HuH-7 (cell line): Measurements from ENCODE around the gene RUSC1.
A peak's percentile ranks its signal among the peaks of the same experiment; 100 is the strongest.
"Not testable (repeated sequence)": the region's sequence is repeated elsewhere in the genome, so short reads cannot be mapped to it uniquely, and the experiment has no call there.

Experiments used
- DNase-seq: peaks from one replicate; pipeline ENCODE4 v3.0.0; 2011; ENCODE audit warnings: low spot score

The RUSC1 gene

DNA sequence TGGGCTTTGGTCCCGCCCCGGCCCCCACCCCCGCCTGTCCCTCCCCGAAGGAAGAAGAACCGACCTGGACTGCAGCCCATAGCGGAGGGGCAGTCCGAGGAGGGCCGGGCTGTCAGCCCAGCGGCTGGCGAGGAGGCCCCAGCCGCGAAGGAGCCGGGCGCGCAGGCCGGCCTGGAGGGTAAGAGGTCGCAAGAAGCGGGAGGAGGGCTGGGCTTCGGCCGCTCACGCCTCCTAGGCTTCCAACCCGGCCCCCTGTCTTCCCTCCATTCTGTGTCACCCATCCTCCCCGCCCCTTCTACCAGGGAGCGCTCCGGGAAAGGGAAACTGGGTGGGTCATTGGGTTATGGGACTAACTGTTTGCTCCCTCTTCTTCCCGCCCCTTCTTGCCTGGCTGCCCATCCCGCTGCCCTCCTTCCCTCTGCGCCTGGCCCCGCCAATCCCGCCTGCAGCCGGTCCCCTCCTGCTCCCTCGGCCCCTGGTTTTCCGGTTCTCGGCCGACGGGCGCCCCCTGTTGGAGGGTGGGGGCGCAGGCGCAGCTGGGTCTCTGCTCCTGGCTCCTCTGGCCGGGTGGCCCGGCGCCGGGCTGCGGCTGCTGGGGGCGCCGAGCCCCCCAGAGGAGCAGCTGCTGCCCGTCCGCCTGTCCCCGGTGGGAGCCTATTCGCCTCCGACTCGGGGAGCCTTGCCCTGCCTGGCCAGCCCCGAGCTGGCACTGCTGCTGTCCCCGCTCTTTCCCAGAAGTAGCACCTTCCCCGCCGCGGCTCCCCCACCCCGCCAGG is 2.4 kb downstream of the RUSC1 start:
- peak; percentile 98 for DNase-seq

GRCh38 chr1:155323729-155324036 is 3.0 kb downstream of the RUSC1 start:
- DNase-seq, result peak; percentile 91

GRCh38 chr1:155324037-155324716 is 3.5 kb downstream of the RUSC1 start:
- DNase-seq, result peak; percentile 99

DNA sequence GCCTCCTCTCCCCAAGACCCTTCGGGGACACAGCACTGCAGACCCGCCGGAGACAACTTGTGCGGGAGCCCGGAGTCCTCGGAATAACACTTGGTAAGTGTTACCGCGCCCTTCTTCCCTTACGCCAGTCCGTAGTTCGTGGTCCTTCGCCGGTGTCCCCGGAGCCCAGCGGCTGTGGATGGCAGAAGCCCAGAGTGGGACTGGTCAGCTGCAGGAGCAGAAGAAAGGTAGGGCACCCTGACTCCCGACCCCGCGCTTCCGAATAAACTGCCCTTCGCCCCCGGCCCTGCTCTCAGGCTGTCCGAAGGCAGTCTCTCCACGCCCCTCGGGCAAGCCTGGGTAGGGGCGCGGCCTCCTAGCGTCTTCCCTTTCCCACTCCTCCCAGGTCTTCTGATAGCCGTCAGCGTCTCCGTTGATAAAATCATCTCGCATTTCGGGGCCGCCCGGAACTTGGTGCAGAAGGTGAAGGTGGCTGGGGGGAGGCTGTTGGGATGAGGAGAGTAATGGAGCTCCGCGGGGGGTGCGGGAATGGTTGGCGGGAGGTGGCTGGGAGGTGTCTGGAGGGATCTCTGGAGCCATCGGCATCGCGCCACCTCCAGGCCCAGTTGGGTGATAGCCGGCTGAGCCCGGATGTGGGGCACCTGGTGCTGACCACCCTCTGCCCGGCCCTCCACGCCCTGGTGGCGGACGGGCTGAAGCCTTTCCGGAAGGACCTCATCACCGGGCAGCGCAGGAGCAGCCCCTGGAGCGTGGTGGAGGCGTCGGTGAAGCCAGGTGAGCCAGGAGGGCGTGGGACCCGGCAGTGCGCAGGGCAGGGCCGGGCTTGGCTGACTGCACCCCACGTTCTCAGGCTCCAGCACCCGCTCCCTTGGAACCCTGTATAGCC is 4.3 kb downstream of the RUSC1 start:
- DNase-seq, result peak; percentile 84

DNA sequence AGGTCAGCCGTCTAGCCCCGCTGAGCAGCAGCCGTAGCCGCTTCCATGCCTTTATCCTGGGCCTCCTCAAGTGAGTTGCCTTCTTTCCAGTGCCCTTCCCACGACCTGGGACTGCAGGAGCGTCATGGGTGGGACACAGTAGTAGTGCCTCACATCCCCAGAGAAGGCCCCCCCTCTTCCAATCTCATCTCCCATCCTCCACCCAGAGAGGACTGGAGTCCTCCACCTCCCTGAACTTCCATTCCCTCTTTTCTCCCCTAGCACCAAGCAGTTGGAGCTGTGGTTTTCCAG is 4.9 kb downstream of the RUSC1 start:
- DNase-seq, result no peak

- DNase-seq, result no peak
Measured at GRCh38 chr1:155326020-155326526, 5.4 kb downstream of the RUSC1 start.

GRCh38 chr1:155326631-155327037 is 5.9 kb downstream of the RUSC1 start:
- DNase-seq, result no peak

DNA sequence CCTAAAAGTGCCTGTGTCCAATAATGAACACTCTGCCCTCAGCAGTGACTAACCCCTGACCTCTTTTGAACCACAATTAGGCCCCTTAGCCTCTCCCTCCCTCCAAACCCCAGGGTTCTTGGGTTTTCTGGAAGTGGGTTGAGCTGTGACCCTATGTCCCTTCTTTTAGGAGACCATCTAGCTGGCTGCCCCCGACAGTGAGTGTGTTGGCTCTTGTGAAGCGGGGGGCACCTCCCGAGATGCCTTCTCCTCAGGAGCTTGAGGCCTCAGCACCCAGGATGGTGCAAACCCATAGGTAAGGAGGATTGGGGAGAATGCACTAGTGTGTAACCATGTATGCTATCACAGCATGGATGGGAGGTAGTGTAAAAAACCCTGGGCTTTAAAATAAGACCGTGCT is 7.3 kb downstream of the RUSC1 start:
- DNase-seq, result no peak

DNA sequence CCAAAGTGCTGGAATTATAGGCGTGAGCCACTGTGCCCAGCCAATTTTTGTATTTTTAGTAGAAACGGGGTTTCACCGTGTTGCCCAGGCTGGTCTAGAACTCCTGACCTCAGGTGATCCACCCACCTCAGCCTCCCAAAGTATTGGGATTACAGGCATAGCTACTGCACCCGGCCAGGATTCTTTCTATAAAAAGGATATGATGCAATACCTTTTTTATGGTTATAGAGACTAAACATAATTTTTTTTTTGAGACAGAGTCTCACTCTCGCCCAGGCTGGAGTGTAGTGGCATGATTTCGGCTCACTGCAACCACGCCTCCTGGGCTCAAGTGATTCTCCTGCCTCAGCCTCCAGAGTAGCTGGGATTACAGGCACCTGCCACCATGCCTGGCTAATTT is 8.2 kb downstream of the RUSC1 start:
- DNase-seq, result not testable (repeated sequence)

- no peak for DNase-seq
Measured at GRCh38 chr1:155329980-155330598, 9.4 kb downstream of the RUSC1 start.

DNA sequence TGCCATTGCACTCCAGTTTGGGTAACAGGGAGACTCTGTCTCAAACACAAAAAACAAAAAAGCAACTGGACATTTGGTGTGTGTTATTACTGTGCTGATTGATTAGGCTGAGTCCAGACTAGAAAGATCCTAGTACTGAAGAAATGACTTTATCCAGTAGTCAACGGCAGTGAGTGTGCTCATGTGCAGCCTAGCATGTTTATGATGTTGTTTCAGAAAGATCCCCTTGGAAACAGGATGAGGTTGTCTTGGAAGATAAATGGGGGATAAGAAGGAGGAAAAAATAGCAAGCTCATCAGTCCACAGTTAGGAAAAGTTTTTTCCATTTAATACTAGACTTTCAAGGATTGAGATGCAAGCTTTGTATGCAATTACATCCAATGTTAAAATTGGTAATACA is 14.3 kb downstream of the RUSC1 start:
- no peak for DNase-seq

DNA sequence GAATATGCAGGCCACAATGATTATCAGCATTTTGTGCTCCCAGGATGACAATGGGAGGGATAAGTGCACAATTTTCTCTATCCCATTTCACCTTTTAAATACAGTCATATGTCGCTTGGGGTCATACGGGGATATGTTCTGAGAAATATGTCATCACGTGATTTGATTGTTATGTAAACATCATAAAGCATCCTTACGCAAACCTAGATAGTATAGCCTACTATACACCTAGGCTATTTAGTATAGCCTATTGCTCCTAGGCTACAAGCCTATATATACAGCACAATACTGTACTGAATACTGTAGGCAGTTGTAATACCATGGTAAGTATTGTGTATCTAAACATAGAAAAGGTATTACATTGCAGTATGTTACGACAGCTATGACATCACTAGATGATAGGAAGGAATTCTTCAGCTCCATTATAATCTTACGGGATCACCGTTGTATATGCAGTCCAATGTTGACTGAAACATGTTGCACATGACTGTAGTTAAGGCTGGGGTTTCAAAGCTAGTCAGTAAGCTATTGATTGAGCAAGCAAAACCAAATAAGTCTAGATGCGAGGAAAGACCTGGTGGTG is 18.9 kb downstream of the RUSC1 start:
- DNase-seq, result no peak

- DNase-seq, result no peak
Measured at GRCh38 chr1:155342842-155343241, 22.1 kb downstream of the RUSC1 start.

DNA sequence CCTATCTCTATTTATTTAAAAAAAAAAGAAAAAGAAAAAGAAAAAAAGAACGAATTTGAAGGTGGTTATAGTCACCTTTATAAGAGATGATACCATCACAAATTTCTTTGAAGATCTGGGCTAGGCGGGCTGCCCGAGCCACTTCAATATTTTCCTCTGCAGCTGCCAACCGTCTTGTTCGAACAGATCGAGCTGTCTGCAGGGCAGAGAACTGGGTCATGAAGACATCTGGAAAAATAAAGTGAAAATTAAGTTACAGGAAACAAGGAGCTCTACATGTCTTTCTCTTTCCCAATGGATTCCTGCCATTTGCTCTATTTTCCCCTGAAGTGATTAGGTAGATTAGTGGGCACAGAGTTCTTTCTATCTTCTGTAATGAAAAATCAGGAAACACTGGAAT is 31.9 kb downstream of the RUSC1 start:
- DNase-seq, result no peak

DNA sequence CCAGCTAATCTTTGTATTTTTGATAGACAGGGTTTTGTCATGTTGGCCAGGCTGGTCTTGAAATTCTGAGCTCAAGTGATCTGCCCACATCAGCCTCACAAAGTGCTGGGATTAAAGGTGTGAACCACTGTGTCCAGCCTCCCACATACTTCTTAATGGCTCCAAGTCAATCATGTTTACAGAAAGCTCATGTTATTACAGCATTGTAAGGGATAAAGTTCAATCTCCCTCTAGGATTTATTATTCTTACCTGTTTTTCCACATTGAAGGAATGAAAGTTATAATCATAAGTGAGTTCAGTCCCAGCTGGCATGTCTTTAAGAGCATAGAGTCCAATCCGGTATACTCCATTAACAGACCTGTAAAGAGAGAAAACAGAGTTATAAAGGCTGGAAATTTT is 39.4 kb downstream of the RUSC1 start:
- DNase-seq, result no peak

DNA sequence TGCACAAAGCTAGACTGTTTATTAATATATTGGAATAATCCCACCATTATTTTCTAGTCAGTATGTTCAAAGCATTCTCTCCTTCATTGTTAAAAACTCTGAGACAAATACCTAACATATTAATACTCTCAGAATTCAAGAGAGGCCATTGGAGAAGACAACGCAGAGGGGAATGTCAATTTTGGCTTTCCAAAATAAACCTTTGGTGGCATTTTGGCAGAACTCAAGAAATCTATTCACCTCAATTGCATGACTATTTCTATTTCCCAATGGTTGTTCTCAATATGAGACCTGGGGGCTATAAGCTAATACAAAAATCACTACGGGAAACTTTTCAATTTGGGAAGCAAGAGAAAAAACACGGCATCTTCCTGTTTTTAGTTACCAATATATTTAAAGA is 58.5 kb downstream of the RUSC1 start:
- DNase-seq, result no peak

- no peak for DNase-seq
Measured at GRCh38 chr1:155379631-155380090, 59.0 kb downstream of the RUSC1 start.
